GM21619 (cell line): ENCODE measurements around the gene SULT1E1.

Experiments
- ATAC-seq: cut with Tn5 transposase; IDR thresholded peaks from one replicate; pipeline ENCODE4 v1.9.1; 2021; ENCODE audit not compliant: unreplicated experiment

Gene SULT1E1

GRCh38 chr4:69860052-69860451 lies at the start of gene SULT1E1:
Gene SULT1E1, minus strand, starts transcription at chr4:69860145. Its CDS starts 2,501 bp downstream, at chr4:69857644.
- ATAC-seq: no peak

DNA sequence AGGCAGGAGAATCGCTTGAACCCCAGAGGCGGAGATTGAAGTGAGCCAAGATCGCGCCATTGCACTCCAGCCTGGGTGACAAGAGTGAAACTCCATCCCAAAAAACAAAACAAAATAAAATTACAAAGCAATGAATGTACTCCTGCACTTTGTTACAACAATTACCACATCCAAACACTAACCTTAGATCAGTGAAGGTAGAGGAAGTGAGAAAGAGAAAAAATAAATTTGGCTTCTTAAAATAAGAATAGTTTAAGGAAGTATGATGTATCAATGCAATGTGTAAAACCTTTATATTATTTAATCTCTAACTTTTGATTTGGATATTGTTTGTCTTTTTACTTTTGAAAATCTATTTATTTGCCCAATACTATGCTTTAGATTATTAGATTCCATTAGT lies 49.2 kb upstream of the SULT1E1 start:
- ATAC-seq: no peak

- no peak for ATAC-seq
These were observed 47.2 kb upstream of the SULT1E1 start for GRCh38 chr4:69907151-69907550.

DNA sequence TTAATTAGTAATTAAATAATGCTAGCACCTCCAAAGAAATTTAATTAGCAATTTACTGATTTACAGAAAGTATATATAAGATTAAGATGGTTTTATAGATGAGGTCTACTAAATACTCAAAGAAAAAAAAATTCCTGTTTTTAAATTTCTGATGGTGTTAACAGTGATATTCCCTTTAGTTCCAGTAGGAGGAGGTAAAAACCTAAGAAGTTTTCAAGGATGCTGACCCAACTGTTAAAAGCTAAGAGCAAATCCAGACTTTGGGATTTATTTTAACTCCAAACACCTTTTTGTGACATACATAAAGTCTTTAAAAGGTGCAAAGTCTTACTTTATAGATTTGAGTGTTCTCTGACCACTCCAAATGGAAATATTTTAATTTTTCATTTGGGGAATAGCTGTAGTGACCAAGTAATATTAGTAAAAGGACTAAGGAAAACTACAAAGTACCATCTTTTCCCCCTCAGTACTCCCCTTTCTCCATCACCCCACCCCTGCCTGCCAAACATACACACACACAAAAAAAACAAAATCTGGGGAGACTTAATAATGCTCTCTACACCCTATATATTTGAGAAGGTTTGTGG lies 36.7 kb upstream of the SULT1E1 start:
- no peak for ATAC-seq

DNA sequence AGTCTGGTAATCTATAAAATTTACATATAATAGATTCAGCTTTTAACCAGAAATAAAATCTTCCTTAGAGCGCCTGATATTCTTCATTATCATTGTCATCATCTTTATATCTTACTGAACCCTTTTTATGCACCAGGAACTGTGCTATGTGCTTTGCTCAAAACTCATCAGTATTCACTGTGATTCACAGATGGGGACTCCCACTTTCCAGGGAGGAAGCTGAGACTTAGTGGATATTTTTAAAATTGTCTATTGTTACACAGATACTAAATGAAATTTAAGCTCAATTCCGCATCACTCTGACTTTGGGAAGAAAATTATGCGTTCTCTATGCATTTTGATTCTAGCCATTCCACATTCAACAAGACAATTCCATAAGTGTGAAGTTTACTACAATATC lies 34.8 kb upstream of the SULT1E1 start:
- ATAC-seq: no peak

DNA sequence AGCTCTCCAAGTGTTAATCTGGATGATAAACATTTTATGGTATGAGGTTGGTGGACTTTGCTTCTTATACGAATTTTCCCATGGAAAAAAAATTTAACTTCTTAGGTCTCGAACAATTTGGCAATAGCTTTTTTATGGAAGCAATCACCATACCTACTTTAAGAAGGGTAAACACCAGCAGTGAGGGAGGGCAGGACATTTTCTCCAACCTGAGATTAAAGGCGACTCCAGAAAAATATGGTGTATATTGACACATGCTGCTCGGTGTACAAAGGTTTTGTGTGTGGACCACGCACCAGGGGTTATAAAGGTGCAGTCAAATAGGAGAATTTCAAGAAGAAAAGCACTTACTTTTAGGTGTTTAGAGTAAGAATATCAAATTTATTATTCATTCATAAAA lies 34.2 kb upstream of the SULT1E1 start:
- ATAC-seq: no peak

GRCh38 chr4:69888336-69888735 lies 28.4 kb upstream of the SULT1E1 start:
- no peak for ATAC-seq

GRCh38 chr4:69882150-69882549 lies 22.2 kb upstream of the SULT1E1 start:
- no peak for ATAC-seq

- ATAC-seq: peak; percentile 72
These were observed 21.3 kb upstream of the SULT1E1 start for GRCh38 chr4:69881173-69881773.

- ATAC-seq: no peak
These were observed 18.3 kb upstream of the SULT1E1 start for GRCh38 chr4:69878250-69878649.

DNA sequence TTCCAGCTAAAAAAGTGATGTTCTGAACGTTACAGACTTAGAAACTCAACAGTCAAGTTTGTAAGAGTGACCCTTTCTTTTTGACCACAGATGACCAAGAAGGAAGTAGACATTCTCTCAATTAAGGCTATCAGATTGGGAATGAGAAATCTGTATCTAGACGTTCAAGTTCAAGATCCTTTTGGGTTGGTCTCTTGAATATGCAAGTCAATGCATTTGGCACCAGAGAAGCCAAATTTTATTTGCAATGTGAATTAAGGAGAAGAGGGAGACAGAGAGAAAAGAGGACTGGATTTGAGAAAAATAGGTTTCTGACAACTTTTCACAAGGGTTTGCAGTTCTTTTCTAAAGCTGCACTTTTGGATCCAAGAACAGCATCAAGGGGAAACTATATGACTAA lies 17.5 kb upstream of the SULT1E1 start:
- ATAC-seq: no peak

GRCh38 chr4:69876071-69876470 lies 16.1 kb upstream of the SULT1E1 start:
- ATAC-seq: no peak

- ATAC-seq: no peak
These were observed 15.6 kb upstream of the SULT1E1 start for GRCh38 chr4:69875576-69875975.

- ATAC-seq: no peak
These were observed 14.6 kb upstream of the SULT1E1 start for GRCh38 chr4:69874507-69874906.

- no peak for ATAC-seq
These were observed 1.8 kb upstream of the SULT1E1 start for GRCh38 chr4:69861756-69862155.

GRCh38 chr4:69860521-69861298 lies 765 bp upstream of the SULT1E1 start:
- ATAC-seq: no peak

- no peak for ATAC-seq
These were observed 732 bp downstream of the SULT1E1 start for GRCh38 chr4:69859140-69859685.

DNA sequence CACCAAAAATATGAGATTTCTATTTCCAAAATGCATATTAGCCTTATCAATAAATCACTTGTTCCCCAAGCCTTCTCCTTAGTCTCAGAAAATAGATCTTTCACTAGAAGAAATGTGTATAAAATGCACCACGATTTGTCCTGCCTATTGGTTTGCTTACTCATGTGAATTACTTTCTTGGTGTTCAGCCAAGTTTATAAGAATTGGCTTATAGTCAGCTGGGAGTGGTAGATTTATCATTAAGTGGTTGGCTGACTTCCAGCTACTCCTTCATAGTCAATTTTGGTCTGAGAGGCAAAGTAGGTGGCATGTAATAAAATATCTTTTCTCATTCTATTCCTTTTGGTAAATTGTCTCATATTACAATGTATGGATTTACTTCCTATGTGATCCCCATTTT lies 1.3 kb downstream of the SULT1E1 start:
- ATAC-seq: no peak

DNA sequence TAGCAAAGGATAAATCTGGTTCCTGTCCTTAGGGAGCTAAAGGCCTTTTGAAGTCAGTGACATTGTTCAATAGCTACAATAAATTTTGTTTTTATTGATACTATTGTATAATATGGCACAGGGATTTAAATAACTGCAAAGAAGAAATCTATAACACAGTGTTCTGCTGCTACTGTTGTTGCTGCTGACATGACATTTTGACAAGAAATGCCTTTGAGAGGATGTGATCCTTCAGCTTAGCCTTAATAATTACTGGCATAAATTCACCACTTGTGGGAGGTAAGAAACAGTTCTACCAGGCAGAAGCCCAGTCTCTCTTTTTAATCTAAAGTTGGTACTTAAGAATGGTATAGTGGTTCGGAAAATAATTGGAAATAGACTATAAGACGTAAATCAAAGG lies 4.1 kb downstream of the SULT1E1 start:
- no peak for ATAC-seq

- peak; percentile 89 for ATAC-seq
These were observed 10.0 kb downstream of the SULT1E1 start for GRCh38 chr4:69849969-69850368.

DNA sequence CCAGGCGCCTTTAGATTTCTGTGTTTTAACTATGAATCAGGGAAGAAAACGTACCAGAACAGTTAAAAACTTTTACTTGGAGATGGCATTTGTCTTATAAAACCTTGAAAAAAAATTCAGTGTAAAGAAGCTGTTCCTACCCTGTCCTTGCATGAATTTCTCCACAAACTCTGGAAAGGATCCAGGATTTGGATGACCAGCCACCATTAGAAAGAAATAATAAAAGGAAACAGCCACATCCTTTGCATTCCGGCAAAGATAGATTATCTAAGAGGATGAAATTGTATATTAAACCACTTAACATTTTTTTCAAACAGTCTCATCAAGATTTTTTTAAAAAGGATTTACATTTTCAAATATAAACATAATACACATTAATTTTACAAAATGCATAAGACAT lies 10.6 kb downstream of the SULT1E1 start:
- no peak for ATAC-seq

GRCh38 chr4:69848028-69848427 lies 11.9 kb downstream of the SULT1E1 start:
- no peak for ATAC-seq
